Cardiac muscle cell (in vitro differentiated cells and primary cell): ENCODE data around the gene ARHGEF28. TPM values are rescaled to one million over a fixed set of nuclear protein-coding genes. Genes with fewer than 3 reads are reported as not detected.

Source experiments
- DNase-seq, 2 donors: peaks; one replicate each; pipeline versions ENCODE4 v3.0.0 to v3.0.0-alpha.2; 2010 to 2017; ENCODE audit warnings: low read depth in 1 of 2, low spot score in 1 of 2
- H3K27ac ChIP-seq: fragments of 200-600 bp; sonication (generic); 2 replicates; pipeline ENCODE4 v1.5.1; 2016
- H3K27me3 ChIP-seq: fragments of 200-600 bp; sonication (generic); 2 replicates; pipeline ENCODE4 v1.6.0; 2016; ENCODE audit warnings: control low read depth
- H3K36me3 ChIP-seq: fragments of 200-600 bp; sonication (generic); 2 replicates; pipeline ENCODE4 v1.5.1; 2016; ENCODE audit warnings: control low read depth
- H3K4me1 ChIP-seq: fragments of 200-600 bp; sonication (generic); 2 replicates; pipeline ENCODE4 v1.8.1; 2017; ENCODE audit warnings: low read depth, mild to moderate bottlenecking, mixed run types
- H3K4me3 ChIP-seq: fragments of 200-600 bp; sonication (generic); 2 replicates; pipeline ENCODE4 v1.5.1; 2016; ENCODE audit warnings: mild to moderate bottlenecking
- H3K9me3 ChIP-seq: fragments of 200-600 bp; sonication (generic); 2 replicates; pipeline ENCODE4 v1.5.1; 2017; ENCODE audit warnings: low read depth, mild to moderate bottlenecking, control low read depth
- CTCF ChIP-seq: IDR thresholded peaks from 2 replicates; pipeline ENCODE4 v1.5.1; 2012; ENCODE audit warnings: low read depth, mild to moderate bottlenecking, low read length
- polyA plus RNA-seq: library from polyadenylated mRNA; unstranded; fragments of >200 nt; fragmentation: Nextera tagmentation; extraction: Ambion mirVana; gene quantifications from 2 replicates; pipeline ENCODE4 v1.2.1, GENCODE V29; 2016
- total RNA-seq: library from RNA; depleted of rRNA; stranded (reverse); fragments of >200 nt; gene quantifications from 2 replicates; pipeline ENCODE4 v1.2.3, GENCODE V29; 2016

Gene ARHGEF28
- total and polyA plus RNA-seq, 2 experiments from 2014 or later = 0.30 TPM; not detected in 1

DNA sequence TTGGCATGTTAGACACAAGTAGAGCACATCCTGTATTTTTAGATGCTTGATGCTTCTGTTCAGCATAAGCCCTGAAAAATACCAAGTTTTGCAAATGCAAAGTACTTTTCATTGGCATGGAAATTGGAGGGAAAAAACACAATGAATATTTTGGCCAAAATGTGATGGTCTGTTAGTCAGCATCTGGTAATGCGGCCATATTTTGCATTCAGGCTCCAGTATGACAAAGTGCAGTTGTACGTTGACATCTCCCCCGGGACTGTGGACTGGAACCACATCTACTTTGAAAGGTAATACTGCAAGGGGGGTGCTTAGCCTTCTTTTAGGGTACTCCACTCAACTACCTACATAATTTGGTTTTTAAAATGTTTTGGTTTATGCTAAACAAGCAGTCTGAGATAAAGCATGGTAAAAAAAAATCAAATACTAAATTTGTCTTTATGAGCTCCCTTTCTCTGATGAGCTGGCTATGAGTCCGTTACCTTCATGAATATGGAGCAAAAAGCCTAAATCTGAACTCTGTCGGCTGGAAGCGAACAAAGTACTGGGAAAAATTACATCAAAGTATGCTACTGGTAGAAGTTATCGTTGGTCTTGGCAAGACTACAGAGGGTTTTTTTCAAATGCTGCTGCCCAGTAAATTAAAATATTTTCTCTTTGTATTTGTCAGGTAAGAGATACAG is 297.0 kb downstream of the ARHGEF28 start:
- H3K4me1 ChIP-seq = no peaks in the 10 kb centered on the region
- no peak for DNase-seq
- no peaks in the 10 kb centered on the region for H3K27me3 ChIP-seq

DNA sequence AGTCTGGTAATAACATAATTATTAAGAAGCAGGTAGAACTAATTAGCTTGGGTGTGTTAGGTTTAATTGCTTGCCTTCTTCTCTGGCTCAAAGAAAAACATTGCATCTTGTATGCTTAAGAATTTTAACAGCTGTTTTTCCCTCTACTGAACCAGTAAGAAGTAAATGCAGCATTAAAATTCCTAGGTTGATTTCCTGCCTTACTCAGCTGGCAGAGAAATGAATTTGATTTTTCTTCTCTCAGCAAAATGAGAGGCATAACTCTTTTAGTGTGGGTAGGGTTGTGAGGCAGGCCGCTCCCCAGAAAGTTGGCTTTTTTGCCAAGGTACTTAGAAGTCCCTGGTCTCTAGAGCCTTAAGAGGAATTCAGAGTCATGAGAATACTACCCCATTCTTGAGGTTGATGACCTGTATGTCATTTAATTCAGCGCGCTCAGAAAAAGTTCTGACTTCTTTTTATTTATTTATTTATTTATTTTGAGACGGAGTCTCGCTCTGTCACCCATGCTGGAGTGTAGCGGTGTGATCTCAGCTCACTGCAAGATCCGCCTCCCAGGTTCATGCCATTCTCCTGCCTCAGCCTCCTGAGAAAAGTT is 302.6 kb downstream of the ARHGEF28 start:
- Histone ChIP-seq H3K4me1 (no peaks in the 10 kb centered on the region), H3K27ac (no peak overlapping the region), H3K9me3 (no peaks in the 10 kb centered on the region), H3K27me3 (no peaks in the 10 kb centered on the region), H3K4me3 (no peak overlapping the region), H3K36me3 (no peaks in the 10 kb centered on the region)
- no peak for DNase-seq
- TF ChIP-seq CTCF = no peak

More for the DNA sequence above, 297.0 kb downstream of the ARHGEF28 start:
- Histone ChIP-seq H3K27ac (no peak overlapping the region), H3K4me3 (no peak overlapping the region), H3K9me3 (no peaks in the 10 kb centered on the region), H3K36me3 (no peaks in the 10 kb centered on the region)
- TF ChIP-seq CTCF = no peak

DNA sequence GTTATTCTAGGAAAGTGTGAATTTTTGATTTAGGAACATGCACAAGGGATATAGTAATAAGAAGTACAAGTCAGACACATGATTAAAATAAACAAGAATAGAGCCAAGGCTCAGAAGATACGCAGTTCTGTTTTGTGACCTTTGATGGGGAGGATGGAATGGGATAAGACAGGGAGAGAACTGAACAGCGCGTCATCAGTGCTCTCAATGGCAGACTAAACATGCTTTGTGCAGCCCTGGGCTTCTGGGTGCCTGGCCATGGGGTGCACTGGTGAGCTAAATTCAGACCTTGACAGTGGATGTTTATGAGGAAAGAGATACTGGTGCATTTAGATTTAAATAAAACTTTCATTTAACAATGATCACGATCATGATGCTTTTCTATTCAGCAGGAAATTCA is 309.7 kb downstream of the ARHGEF28 start:
- Histone ChIP-seq H3K4me1 (no peaks in the 10 kb centered on the region), H3K4me3 (no peak overlapping the region), H3K27me3 (no peaks in the 10 kb centered on the region), H3K9me3 (no peaks in the 10 kb centered on the region), H3K27ac (no peak overlapping the region), H3K36me3 (no peaks in the 10 kb centered on the region)
- DNase-seq = no peak
- no peak for TF ChIP-seq CTCF

- H3K4me3 ChIP-seq = no peak overlapping the region
- no peaks in the 10 kb centered on the region for H3K27me3 ChIP-seq
- no peaks in the 10 kb centered on the region for H3K9me3 ChIP-seq
- DNase-seq = peak in 1 of 2 donors; percentile 95
- H3K27ac ChIP-seq = no peak overlapping the region
- TF ChIP-seq CTCF = no peak
- H3K36me3 ChIP-seq = no peaks in the 10 kb centered on the region
- no peaks in the 10 kb centered on the region for H3K4me1 ChIP-seq
Measured at GRCh38 chr5:73938280-73938937, 312.4 kb downstream of the ARHGEF28 start.

GRCh38 chr5:73938938-73939320 is 312.9 kb downstream of the ARHGEF28 start:
- Histone ChIP-seq H3K9me3 (no peaks in the 10 kb centered on the region), H3K36me3 (no peaks in the 10 kb centered on the region), H3K4me3 (no peak overlapping the region), H3K4me1 (no peaks in the 10 kb centered on the region), H3K27ac (no peak overlapping the region), H3K27me3 (no peaks in the 10 kb centered on the region)
- DNase-seq = no peak
- TF ChIP-seq CTCF = no peak
